T-helper 9 cell (primary cell): Measurements from ENCODE around the gene BNIP1.

Experiments
- DNase-seq: peaks from one replicate; pipeline ENCODE4 v3.0.0-alpha.2; 2020

The BNIP1 gene

GRCh38 chr5:173165177-173166016 is 21.1 kb downstream of the BNIP1 start:
- no peak for DNase-seq

- DNase-seq: no peak
Measured at GRCh38 chr5:173172166-173172565, 27.8 kb downstream of the BNIP1 start.

DNA sequence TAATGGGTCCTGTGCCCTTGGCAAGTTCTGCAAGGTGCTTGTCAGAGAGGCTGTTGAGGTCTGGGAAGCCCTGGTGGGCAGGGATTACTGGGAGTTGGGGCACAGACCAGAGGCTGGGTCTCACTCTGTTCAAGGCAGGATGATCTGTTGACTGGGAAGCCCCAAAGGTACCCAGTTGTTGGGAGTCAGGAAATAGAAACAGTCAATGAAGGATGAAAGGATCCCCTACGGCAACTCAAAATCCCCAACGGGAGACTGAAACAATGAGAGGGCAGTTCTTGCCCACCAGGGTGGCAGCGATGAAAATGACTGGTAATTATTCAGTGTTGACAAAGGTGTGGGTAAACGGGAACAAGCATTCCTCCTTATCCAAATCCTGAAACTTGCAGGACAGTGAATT is 31.2 kb downstream of the BNIP1 start:
- no peak for DNase-seq

DNA sequence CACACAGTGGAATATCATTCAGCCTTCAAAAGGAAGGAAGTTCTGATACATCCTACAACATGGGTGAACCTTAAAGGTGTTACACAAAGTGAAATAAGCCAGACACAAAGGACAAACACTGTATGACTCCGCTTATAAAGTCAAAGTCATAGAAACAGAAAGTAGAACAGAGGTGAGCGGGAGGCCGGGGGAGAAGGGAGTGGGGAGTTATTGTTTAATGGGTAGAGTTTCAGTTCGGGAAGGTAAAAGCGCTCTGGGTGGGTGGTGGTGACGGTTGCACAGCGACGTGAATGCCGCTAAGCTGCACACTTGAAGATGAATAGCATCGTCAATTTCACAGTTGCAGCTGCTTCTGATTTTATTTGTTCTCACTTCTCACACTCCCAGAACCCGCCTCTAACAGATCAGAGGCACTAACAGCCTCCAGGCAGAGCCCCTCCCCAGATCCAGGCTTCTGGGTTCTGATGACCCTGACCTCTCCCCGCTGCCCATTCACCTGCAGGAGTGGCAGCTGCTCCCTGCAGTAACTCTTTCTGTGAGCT is 34.1 kb downstream of the BNIP1 start:
- DNase-seq: no peak

- no peak for DNase-seq
Measured at GRCh38 chr5:173180331-173180730, 36.0 kb downstream of the BNIP1 start.

- no peak for DNase-seq
Measured at GRCh38 chr5:173187054-173187743, 42.9 kb downstream of the BNIP1 start.

- no peak for DNase-seq
Measured at GRCh38 chr5:173188280-173188679, 43.9 kb downstream of the BNIP1 start.

DNA sequence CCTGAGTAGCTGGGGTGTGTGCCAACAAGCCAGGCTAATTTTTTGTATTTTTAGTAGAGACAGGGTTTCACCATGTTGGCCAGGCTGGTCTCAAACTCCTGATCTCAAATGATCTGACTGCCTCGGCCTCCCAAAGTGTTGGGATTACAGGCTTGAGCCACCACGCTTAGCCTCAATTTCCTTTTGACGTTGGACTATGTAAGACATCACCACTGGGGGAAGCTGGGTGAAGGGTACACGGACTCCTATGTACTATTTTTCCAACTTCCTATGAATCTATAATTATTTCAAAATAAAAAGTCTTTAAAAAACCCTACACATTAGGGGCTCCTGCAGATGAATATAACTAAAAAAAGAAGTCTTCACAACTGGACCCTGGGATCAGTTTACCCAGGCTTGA is 46.7 kb downstream of the BNIP1 start:
- DNase-seq: no peak

GRCh38 chr5:173191561-173191960 is 47.2 kb downstream of the BNIP1 start:
- no peak for DNase-seq

DNA sequence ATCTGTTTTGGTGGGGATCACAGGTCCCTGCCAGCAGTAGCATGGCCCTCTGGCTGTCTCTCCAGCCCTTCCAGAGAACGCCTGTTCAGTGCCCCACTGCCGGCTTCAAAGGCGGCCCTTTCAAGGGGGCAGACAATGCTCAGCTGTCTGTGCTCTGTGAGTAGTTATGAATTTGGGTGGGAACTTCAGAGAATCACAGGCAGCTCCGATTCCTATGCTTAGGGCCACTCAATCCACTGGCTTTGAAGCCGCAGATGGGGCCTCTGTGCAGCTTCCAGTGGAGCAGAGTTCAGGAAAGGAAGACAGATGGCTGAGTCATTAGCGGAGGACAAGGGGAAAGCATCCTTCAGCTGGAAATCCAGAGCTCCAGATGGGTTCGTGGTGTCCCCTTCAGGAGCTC is 48.2 kb downstream of the BNIP1 start:
- DNase-seq: no peak

DNA sequence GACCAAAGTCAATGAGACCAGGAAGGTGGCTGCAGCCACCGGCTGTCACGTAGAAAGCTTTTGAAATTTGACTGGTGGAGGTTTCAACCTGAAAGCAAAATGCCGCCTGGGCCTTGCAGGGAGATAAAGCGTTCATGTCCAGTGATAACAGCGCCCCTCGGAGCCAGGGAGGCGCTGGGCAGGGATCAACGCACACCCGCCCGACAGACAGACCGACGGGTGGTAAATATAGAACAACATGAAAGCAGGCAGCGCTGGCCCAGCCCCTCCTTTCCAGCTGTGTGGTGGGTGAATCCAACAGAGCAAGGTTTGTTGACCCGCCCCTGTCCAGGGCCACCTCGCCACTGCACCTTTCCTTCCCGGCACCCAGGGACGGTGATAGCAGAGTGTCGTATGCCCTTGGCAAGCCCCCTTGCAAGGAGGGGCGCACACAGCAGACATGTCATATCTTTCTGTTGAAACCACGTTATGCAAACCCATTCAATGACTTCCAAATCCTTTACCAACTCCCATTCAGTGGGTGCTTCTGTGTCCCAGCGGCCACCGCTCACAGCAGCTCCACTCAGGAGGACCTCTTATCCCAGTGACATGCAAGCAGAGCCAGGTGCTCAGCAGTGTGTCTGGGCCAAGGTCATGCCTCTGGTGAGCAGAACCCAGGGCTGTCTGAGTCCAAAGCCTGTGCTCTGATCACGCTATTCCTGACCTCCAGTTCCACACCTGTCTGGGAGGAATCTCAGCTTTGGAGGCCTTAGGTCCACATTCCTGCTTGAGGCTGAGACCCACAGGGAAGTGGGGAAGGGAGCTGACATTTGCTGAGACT is 52.0 kb downstream of the BNIP1 start:
- no peak for DNase-seq

- no peak for DNase-seq
Measured at GRCh38 chr5:173197375-173197891, 53.1 kb downstream of the BNIP1 start.

DNA sequence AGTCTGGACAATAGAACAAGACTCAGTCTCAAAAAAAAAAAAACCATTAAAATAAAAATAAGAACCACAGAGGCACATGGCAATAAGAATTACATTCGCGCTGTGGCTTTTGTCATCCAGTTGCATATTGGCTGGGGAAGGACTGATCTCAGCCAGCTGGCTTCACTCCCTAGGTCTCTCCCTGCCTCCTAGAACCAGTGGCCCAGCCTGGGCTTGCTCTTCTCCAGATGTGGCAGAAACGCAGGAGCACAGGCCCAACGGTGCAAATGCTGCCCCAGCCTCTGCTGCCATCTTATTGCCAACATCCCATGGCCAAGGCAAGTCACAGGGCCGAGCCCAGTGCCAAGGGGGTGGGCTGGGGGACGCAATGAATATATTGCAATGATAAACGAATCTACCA is 53.7 kb downstream of the BNIP1 start:
- DNase-seq: no peak

DNA sequence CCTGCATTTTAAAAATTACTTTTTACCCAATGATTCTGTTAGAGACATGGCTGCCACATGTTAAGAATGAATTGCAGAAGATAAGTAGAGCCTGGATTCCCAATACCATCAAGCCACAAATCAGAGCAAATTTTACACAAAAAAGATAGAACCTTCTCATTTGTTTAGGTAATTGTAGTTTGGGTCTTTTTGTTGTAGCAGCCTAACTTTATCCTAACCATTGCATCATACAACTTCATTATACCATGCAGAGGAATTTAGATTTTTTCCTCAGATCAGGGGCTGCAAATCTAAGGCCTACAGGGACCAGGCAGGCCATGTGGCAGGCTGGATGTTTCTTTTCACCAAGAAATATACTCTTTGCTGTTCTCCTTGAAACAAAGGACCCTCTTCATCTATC is 56.0 kb downstream of the BNIP1 start:
- DNase-seq: no peak

DNA sequence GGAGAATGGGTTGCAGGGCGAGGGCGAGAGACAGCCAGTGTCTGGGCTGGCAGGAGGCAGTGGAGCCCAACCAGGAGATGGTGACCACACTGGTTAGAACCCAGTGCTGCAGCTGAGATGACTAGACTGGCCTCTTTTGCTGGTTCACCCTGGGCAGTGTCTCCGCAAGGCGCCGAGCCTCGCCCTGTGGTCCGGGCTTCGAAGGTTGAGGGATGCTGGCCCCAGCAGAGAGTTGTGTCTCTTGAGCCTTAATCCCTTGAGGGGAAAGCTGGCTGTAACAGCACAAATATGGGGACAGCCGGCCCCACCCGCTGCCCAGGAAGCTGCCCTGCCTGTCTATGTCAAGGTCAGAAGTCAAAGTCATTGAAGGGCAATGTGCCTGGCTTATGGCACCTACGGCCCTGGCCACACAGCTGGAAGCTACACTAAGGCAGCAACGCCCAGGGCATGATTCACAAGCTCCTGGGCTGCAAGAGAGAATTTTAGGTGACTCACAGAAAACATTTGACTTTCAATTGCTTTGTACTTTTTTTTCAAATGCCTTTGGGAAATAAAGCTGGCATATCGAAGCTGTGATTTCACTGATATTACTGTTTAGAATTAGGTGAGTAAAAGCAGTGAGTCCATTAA is 57.4 kb downstream of the BNIP1 start:
- DNase-seq: no peak

DNA sequence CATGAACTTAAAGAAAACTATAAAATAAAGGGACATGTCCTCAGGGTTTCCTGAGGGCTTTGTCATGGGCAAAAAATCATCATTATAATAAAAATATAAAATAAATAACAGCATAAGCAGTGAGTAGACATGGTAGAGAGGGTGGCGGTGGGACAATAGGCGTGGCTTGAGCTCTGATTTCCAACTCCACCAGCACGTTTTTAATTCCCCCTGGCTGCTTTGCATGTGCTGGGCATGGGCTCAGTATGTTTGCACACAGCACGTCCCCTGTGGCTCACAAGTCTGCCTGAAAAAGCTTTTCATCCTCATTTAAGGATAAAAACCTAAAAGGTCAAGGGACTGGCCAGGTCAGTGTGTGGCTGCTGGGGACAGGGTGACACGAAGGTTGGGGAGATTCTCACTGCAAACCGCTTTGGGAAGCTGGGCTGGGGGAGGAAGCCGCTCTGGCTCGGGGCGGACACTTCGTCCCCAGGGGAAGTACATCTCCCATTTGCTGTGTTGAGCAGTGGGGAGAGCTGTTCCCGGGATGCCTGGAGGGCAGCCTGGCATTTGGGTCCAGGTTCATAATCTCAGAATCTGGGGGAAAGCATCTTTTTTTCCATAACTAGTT is 58.0 kb downstream of the BNIP1 start:
- DNase-seq: no peak

DNA sequence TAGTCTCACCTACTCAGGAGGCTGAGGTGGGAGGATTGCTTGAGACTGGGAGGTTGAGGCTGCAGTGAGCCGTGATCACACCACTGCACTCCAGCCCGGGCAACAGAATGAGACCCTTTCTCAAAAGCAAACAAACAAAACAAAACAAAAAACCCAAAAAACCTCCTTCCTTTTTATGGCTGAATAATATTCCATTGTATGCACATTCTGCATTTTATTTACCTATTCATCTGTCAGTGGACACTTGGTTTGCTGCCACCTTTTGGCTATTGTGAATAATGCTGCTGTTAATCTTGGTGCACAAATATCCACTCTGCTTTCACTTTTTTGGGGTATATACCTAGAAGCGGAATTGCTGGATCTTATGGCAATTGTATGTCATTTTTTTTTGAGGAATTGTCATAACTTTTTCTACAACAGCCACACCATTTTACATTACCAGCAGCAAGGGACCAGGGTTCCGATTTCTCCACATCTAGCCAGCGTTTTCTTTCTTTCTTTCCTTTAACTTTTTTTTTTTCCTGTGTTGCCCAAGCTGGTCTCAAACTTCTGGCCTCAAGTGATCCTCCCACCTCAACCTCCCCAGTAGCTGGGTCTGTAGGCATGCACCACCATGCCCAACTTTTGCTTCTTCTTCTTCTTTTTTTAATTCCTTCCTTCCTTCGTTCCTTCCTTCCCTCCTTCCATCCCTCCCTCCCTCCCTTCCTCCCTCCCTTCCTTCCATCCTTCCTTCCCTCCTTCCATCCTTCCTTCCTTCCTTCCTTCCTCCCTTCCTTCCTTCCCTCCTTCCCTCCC is 60.1 kb downstream of the BNIP1 start:
- DNase-seq: no peak

DNA sequence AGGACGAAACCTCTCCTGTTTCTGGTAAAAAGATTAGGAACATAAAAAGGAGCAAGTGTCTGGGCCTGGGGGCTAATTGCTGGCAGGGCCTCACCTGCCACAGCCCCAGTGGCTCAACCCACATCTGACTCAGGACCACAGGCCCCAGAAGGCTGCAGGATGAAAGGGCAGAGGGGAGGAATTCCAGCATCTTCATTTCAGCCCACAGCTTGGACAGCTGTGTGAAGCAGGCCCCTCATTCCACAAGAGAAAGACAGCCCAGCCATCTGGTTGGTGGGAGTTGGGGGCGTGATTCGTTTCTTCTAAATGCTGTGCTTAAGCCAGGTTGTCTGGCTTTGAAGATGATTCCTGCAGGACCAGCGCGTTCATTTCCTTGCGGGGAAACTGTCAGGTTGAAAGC is 61.6 kb downstream of the BNIP1 start:
- no peak for DNase-seq

DNA sequence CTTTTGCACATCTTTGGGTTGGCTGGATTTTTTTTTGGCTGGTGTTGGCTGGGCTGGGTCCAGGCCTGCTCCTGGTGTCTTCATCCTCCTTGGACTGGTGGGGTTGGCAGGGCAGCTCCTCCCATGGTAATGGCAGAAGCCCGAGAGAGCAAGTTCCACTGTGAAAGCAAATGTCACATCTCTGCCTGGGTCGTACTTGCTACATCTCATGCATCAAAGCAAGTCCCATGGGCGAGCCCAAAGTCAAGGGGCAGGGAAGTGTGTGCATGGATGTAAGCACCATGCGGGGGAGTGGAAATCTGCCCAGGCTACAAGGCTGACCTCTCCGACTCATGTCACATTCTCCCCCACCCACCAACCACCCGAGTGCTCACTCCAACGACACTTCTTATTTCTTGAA is 64.0 kb downstream of the BNIP1 start:
- DNase-seq: no peak

DNA sequence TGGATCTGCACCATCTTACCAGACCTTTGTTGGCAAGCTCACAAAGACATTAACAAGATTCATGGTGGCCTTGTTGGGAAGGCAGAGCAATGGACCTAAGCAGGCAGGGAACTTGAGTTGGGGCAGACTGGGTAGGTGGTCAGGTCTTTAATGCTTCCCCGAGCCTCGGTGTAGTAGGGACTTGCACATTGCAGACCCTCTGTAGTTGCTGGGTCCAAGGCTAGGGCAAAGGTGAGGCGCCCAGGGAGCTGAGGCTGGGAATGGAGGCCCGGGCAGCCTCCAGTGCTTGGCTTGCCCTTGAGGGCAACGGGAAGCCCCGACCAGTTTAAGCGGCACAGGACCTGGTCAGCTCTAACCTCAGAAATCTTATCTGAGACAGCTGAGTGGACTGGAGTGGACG is 66.5 kb downstream of the BNIP1 start:
- DNase-seq: no peak

DNA sequence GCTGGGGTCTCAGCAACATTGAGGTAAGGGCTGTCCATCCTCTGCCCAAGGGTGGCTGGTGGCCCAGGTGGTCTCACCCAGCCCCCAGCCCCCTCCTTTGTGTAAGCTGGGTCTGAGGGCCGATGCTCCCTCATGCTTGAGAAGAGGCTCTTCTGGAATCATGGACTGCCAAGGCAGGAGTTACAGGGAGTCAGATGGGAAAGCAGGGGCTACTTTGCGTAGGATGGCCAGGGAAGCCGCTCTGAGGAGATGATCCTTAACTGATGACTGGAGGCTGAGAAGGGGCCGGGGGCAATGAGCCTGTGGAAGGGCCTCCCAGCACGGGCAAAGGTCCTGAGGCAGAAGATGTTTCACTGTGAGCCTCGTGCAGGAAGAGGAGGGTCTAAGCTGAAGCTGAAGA is 67.0 kb downstream of the BNIP1 start:
- DNase-seq: no peak
